ENCODE measurements around the gene PACRG.

- TF ChIP-seq NRF1 (IDR thresholded peaks at IDR 0.05; ENCODE audit: low read depth, low read length) (no peak), CTCF (IDR thresholded peaks at IDR 0.05; ENCODE audit: control extremely low read depth in 1 of 3, insufficient read depth in 1 of 3, low read depth in 1 of 3, low read length in 3 of 3) (no peak), POLR2AphosphoS5 (IDR thresholded peaks at IDR 0.05; ENCODE audit: low read depth, low read length) (no peak), RNF2 (IDR thresholded peaks at IDR 0.05; ENCODE audit: borderline replicate concordance, low read depth, low read length, missing control alignments, poor library complexity, severe bottlenecking) (no peak), EP300 (IDR thresholded peaks at IDR 0.05; ENCODE audit: borderline replicate concordance in 1 of 2, low read depth in 2 of 2, low read length in 2 of 2) (no peak), RAD21 (IDR thresholded peaks at IDR 0.05 in 1 of 2, conservative IDR thresholded peaks at IDR 0.05 in 1 of 2; ENCODE audit: low read depth in 2 of 2, low read length in 2 of 2) (no peak), SIN3A (conservative IDR thresholded peaks at IDR 0.05 in 1 of 2, IDR thresholded peaks at IDR 0.05 in 1 of 2; ENCODE audit: low read depth in 1 of 2, low read length in 2 of 2) (no peak), EZH2 (IDR thresholded peaks at IDR 0.05; ENCODE audit: low read depth, low read length, severe bottlenecking) (no peak), POLR2A (IDR thresholded peaks at IDR 0.05; ENCODE audit: control extremely low read depth in 1 of 2, low read depth in 2 of 2, low read length in 2 of 2) (no peak)
Measured at GRCh38 chr6:162679681-162680080, 48.1 kb upstream of the PACRG start.
